Smooth muscle cell (in vitro differentiated cells): ENCODE measurements around the gene SLC25A26. TPM values are rescaled to one million over a fixed set of nuclear protein-coding genes. Genes with fewer than 3 reads are reported as not detected.

ENCODE experiments used
- DNase-seq: peaks from one replicate; lab custom pipeline; 2025; ENCODE audit not compliant: unreplicated experiment; lab: John Stamatoyannopoulos, UW
- H2AFZ ChIP-seq: fragments of 200-600 bp; sonication (generic); 2 replicates; pipeline ENCODE4 v1.6.0; 2016; ENCODE audit warnings: antibody characterized with exemption, low read depth, mild to moderate bottlenecking
- H3F3A ChIP-seq: fragments of 200-600 bp; sonication (generic); 2 replicates; pipeline ENCODE4 v1.6.0; 2017; ENCODE audit warnings: antibody characterized with exemption, low read depth
- H3K27ac ChIP-seq: fragments of 200-600 bp; sonication (generic); 2 replicates; pipeline ENCODE4 v1.5.1; 2016; ENCODE audit warnings: low read depth, mild to moderate bottlenecking
- H3K27me3 ChIP-seq: fragments of 200-600 bp; sonication (generic); 2 replicates; pipeline ENCODE4 v1.6.1; 2016; ENCODE audit warnings: low read depth, mild to moderate bottlenecking
- H3K36me3 ChIP-seq: fragments of 200-600 bp; sonication (generic); 2 replicates; pipeline ENCODE4 v1.5.1; 2016; ENCODE audit warnings: low read depth
- H3K4me1 ChIP-seq: fragments of 200-600 bp; sonication (generic); 2 replicates; pipeline ENCODE4 v1.5.1; 2016; ENCODE audit warnings: low read depth
- H3K4me2 ChIP-seq: fragments of 200-600 bp; sonication (generic); 2 replicates; pipeline ENCODE4 v1.6.0; 2016; ENCODE audit warnings: mild to moderate bottlenecking
- H3K4me3 ChIP-seq: fragments of 200-600 bp; sonication (generic); 2 replicates; pipeline ENCODE4 v1.5.1; 2016; ENCODE audit warnings: mild to moderate bottlenecking
- H3K79me2 ChIP-seq: fragments of 200-600 bp; sonication (generic); 2 replicates; pipeline ENCODE4 v1.6.0; 2016; ENCODE audit warnings: low read depth, mild to moderate bottlenecking
- H3K9ac ChIP-seq: fragments of 200-600 bp; sonication (generic); 2 replicates; pipeline ENCODE4 v1.6.0; 2016; ENCODE audit warnings: low read depth
- H3K9me3 ChIP-seq: fragments of 200-600 bp; sonication (generic); replicated peaks from 2 replicates; pipeline ENCODE4 v1.5.1; 2016; ENCODE audit warnings: low read depth
- H4K20me1 ChIP-seq: fragments of 200-600 bp; sonication (generic); 2 replicates; pipeline ENCODE4 v1.6.0; 2016; ENCODE audit warnings: low read depth
- CTCF ChIP-seq: fragments of 200-600 bp; sonication (generic); IDR thresholded peaks from 2 replicates; pipeline ENCODE4 v1.5.1; 2017; ENCODE audit warnings: borderline replicate concordance, mild to moderate bottlenecking, antibody characterized with exemption; ENCODE audit not compliant: insufficient read depth, poor library complexity, severe bottlenecking
- WGBS: methylation state at CpG from one replicate; pipeline ENCODE4 v1.1.7; 2016; ENCODE audit warnings: low lambda C conversion rate; 5-methylcytosine and 5-hydroxymethylcytosine counted together
- polyA plus RNA-seq: library from polyadenylated mRNA; unstranded; fragments of >200 nt; fragmentation: Nextera tagmentation; extraction: Ambion mirVana; gene quantifications from 2 replicates; pipeline ENCODE4 v1.2.1, GENCODE V29; 2016
- total RNA-seq: library from RNA; depleted of rRNA; stranded (reverse); fragments of >200 nt; gene quantifications from 2 replicates; pipeline ENCODE4 v1.2.3, GENCODE V29; 2014

Gene SLC25A26
- total and polyA plus RNA-seq, 2 experiments from 2014 or later, result 8.9 to 18.9 TPM

- no peak overlapping the region for H3K4me3 ChIP-seq
- H3K4me2 ChIP-seq, result no peak overlapping the region
- 77% methylated on average over 1 of the region's 1 CpG for WGBS
- no peak overlapping the region for H3K27ac ChIP-seq
- H3K27me3 ChIP-seq, result no peaks in the 10 kb centered on the region
- no peak overlapping the region for H2AFZ ChIP-seq
- H4K20me1 ChIP-seq, result no peaks in the 10 kb centered on the region
- H3K9me3 ChIP-seq, result no peaks in the 10 kb centered on the region
- no peak overlapping the region for H3K9ac ChIP-seq
- no peaks in the 10 kb centered on the region for H3F3A ChIP-seq
- TF ChIP-seq CTCF, result no peak
- DNase-seq, result no peak
- H3K4me1 ChIP-seq, result no peaks in the 10 kb centered on the region
- no peaks in the 10 kb centered on the region for H3K36me3 ChIP-seq
- H3K79me2 ChIP-seq, result no peaks in the 10 kb centered on the region
Measured at GRCh38 chr3:66269411-66269810, 48.6 kb downstream of the SLC25A26 start.

- Histone ChIP-seq H3K4me1 (no peaks in the 10 kb centered on the region), H3K27ac (no peak overlapping the region), H4K20me1 (no peaks in the 10 kb centered on the region), H3K36me3 (no peaks in the 10 kb centered on the region), H2AFZ (no peak overlapping the region), H3K4me2 (no peak overlapping the region), H3F3A (no peaks in the 10 kb centered on the region), H3K27me3 (no peaks in the 10 kb centered on the region), H3K9me3 (no peaks in the 10 kb centered on the region), H3K79me2 (no peaks in the 10 kb centered on the region), H3K4me3 (no peak overlapping the region), H3K9ac (no peak overlapping the region)
- 100% methylated on average over 1 of the region's 1 CpG for WGBS
- TF ChIP-seq CTCF, result no peak
- DNase-seq, result no peak
Measured at GRCh38 chr3:66270288-66270687, 49.5 kb downstream of the SLC25A26 start.

DNA sequence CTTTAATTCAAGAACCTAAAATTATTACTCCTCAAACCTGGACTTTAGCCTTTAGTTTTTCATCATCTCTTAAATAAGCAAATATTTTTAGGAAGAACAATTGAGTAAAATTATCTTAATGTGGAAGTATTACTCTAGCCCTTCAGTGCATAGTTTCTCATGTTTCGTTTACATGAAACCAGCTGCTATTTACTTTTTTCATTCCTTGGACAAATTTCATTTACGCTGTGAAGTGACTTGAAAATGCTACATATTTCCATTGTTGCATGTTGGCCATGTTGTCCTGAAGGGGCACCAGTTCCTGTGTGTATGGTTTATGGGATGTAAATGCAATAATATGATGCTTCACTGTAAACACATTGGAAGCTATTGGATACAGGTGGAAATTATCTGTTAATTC is 49.9 kb downstream of the SLC25A26 start:
- no peak overlapping the region for H3K9ac ChIP-seq
- H3K4me2 ChIP-seq, result no peak overlapping the region
- DNase-seq, result no peak
- no peaks in the 10 kb centered on the region for H3K27me3 ChIP-seq
- no peaks in the 10 kb centered on the region for H3K79me2 ChIP-seq
- no peaks in the 10 kb centered on the region for H3K4me1 ChIP-seq
- WGBS, result 85% methylated on average over 2 of the region's 2 CpGs
- no peak overlapping the region for H3K4me3 ChIP-seq
- no peaks in the 10 kb centered on the region for H3F3A ChIP-seq
- no peak for TF ChIP-seq CTCF
- H3K9me3 ChIP-seq, result no peaks in the 10 kb centered on the region
- no peaks in the 10 kb centered on the region for H4K20me1 ChIP-seq
- no peak overlapping the region for H2AFZ ChIP-seq
- H3K27ac ChIP-seq, result no peak overlapping the region
- H3K36me3 ChIP-seq, result no peaks in the 10 kb centered on the region

- no peak for TF ChIP-seq CTCF
- Histone ChIP-seq H3K4me1 (no peaks in the 10 kb centered on the region), H3F3A (no peaks in the 10 kb centered on the region), H3K4me3 (no peak overlapping the region), H3K9me3 (no peaks in the 10 kb centered on the region), H3K9ac (no peak overlapping the region), H3K27me3 (no peaks in the 10 kb centered on the region), H3K36me3 (no peaks in the 10 kb centered on the region), H3K27ac (no peak overlapping the region), H2AFZ (no peak overlapping the region), H4K20me1 (no peaks in the 10 kb centered on the region), H3K79me2 (no peaks in the 10 kb centered on the region), H3K4me2 (no peak overlapping the region)
- 86% methylated on average over 2 of the region's 2 CpGs for WGBS
- no peak for DNase-seq
Measured at GRCh38 chr3:66271231-66271630, 50.4 kb downstream of the SLC25A26 start.
